Ascending aorta (tissue), 2 donors: Measurements from ENCODE around the gene PIK3CB. TPM values are rescaled to one million over a fixed set of nuclear protein-coding genes. Genes with fewer than 3 reads are reported as not detected.
A peak's percentile ranks its signal among the peaks of the same experiment; 100 is the strongest.

ENCODE experiments used
- DNase-seq, 2 donors: peaks; one replicate each; pipeline ENCODE4 v3.0.0-alpha.2; 2019; ENCODE audit warnings: low spot score in 2 of 2
- H3K27ac ChIP-seq, 2 donors: fragments of 200-600 bp; sonication (generic); one replicate each; pipeline ENCODE4 v1.5.1; 2016 to 2017; ENCODE audit warnings: mild to moderate bottlenecking in 1 of 2
- H3K27me3 ChIP-seq: fragments of 200-600 bp; sonication (generic); one replicate; pipeline ENCODE4 v1.5.1; 2017
- H3K36me3 ChIP-seq, 2 donors: fragments of 200-600 bp; sonication (generic); one replicate each; pipeline ENCODE4 v1.5.1; 2016
- H3K4me1 ChIP-seq, 2 donors: fragments of 200-600 bp; sonication (generic); one replicate each; pipeline ENCODE4 v1.5.1; 2016 to 2017; ENCODE audit warnings: mild to moderate bottlenecking in 1 of 2
- H3K4me3 ChIP-seq, 2 donors: fragments of 200-600 bp; sonication (generic); one replicate each; pipeline ENCODE4 v1.5.1; 2016 to 2017; ENCODE audit warnings: mild to moderate bottlenecking in 1 of 2
- H3K9me3 ChIP-seq, 2 donors: fragments of 200-600 bp; sonication (generic); one replicate each; pipeline ENCODE4 v1.5.1; 2016
- intact Hi-C: fragments of 100-400 bp; cut with DNase I; formaldehyde crosslinking; loops from one replicate; pipeline ENCODE4 v1.15.1; 2023
- total RNA-seq: library from RNA; depleted of rRNA; stranded (reverse); fragments of >200 nt; gene quantifications from one replicate; pipeline ENCODE4 v1.1.0, GENCODE V29; 2016
- TF ChIP-seq, protein P1 (sequence below), 3 experiments: fragments of 200-600 bp in 2 of 3; fragments of 450-650 bp in 1 of 3; sonication (generic) in 2 of 3; IDR thresholded peaks; one replicate each; pipeline ENCODE4 v1.5.1; 2016 to 2019; ENCODE audit warnings: antibody characterized with exemption in 3 of 3, mild to moderate bottlenecking in 1 of 3, moderate library complexity in 1 of 3

The PIK3CB gene
- total RNA-seq, 1 donor from 2014 or later = 9.3 TPM

DNA sequence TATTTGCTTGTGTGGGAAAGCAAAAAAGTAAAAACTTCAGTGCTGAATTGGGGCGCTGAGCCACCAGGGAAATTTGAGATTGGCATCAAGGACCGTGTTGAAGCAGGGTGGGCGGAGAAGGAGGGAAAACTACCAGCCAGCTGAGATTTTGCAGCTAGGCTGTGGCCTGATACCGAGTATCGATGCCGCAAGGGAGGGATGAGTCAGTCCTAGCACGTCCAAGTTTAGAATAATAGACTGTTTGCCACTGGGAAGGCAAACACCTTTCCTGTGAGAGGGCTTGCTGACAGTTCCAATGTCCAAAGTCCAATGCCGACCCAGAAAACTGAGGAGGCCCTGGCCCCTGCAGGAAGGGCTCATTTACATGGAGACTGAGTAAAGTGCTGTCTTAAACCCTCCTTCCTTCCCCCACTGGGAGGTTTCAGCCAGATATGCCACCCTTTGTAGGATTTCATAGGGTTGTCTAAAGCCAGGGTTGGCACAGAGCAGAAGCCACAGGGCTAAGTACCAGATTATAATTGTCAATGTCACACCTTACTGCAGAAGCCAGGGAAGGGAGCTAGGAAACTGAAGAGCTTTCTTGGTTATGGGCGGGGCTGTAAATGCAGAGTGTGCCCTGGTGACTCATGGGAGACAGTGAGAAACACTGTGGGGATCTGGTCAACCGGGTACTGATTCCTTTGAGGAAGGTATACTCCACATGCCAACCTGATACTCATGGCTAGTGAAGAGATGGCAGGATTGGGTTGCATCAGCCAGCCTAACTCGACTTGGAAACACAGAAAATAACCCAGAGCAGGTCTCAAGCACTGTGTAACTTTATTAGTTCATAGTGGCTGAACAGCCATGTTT is 28.4 kb upstream of the PIK3CB start:
- Histone ChIP-seq H3K27me3 (no peaks in the 10 kb centered on the region), H3K4me3 (peak overlapping the region in 1 of 2 donors; percentile 17), H3K27ac (no peak overlapping the region), H3K36me3 (no peaks in the 10 kb centered on the region), H3K9me3 (no peaks in the 10 kb centered on the region), H3K4me1 (peaks cover 0 to 3% of the 10 kb centered on the region in 2 donors)
- DNase-seq = no peak
- intact Hi-C loops = no loop called here
- TF ChIP-seq, protein P1, sequence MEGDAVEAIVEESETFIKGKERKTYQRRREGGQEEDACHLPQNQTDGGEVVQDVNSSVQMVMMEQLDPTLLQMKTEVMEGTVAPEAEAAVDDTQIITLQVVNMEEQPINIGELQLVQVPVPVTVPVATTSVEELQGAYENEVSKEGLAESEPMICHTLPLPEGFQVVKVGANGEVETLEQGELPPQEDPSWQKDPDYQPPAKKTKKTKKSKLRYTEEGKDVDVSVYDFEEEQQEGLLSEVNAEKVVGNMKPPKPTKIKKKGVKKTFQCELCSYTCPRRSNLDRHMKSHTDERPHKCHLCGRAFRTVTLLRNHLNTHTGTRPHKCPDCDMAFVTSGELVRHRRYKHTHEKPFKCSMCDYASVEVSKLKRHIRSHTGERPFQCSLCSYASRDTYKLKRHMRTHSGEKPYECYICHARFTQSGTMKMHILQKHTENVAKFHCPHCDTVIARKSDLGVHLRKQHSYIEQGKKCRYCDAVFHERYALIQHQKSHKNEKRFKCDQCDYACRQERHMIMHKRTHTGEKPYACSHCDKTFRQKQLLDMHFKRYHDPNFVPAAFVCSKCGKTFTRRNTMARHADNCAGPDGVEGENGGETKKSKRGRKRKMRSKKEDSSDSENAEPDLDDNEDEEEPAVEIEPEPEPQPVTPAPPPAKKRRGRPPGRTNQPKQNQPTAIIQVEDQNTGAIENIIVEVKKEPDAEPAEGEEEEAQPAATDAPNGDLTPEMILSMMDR (IDR thresholded peaks at IDR 0.05) = no peak

DNA sequence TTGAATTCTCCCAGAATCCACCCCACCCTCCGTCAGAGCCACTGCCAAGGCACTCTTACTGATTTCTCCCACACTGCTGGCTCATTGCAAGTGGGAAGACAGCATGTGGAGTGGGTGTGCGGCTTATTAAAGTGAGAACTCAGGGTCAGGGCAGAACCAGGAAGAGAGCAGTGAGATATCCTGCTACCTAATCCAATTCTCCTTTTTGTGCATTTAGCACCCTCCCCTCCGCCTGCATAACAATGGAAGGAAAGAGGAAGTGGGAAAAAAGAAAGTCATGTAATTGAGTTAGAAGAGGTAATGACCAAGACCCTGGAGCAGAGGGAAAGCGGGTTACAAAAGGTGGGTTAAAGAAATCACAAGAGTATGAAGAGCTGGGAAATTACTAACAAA is 27.8 kb upstream of the PIK3CB start:
- Histone ChIP-seq H3K9me3 (no peaks in the 10 kb centered on the region), H3K36me3 (no peaks in the 10 kb centered on the region), H3K27ac (no peak overlapping the region), H3K27me3 (no peaks in the 10 kb centered on the region), H3K4me1 (peaks cover 0 to 3% of the 10 kb centered on the region in 2 donors), H3K4me3 (peak overlapping the region in 1 of 2 donors; percentile 17)
- intact Hi-C loops = no loop called here
- DNase-seq = no peak
- TF ChIP-seq, protein P1 (IDR thresholded peaks at IDR 0.05) = no peak

DNA sequence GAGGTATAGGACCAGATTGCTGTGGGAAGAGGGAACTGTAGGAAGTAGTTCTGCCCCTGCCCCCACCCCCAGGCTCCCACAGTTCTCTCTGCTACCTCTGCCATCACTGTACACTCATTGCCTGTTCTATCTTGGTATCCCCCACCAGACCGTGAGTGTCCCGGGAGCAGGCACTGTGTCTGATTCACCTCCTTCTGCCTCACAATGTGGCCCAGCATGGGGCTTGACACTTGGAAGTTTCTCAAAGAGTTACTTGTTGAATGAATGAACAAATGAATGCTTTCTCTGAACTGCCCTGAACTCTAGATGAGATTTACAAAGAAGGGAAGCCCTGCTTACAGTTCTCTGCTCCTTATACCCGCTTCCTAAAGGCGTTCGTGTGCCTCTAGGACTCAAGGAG is 27.1 kb upstream of the PIK3CB start:
- H3K27ac ChIP-seq = no peak overlapping the region
- no peak for DNase-seq
- TF ChIP-seq, protein P1 (IDR thresholded peaks at IDR 0.05) = no peak
- H3K4me3 ChIP-seq = no peak overlapping the region
- H3K9me3 ChIP-seq = no peaks in the 10 kb centered on the region
- H3K27me3 ChIP-seq = no peaks in the 10 kb centered on the region
- H3K36me3 ChIP-seq = no peaks in the 10 kb centered on the region
- intact Hi-C loops = no loop called here
- H3K4me1 ChIP-seq = peaks cover 0 to 3% of the 10 kb centered on the region in 2 donors

DNA sequence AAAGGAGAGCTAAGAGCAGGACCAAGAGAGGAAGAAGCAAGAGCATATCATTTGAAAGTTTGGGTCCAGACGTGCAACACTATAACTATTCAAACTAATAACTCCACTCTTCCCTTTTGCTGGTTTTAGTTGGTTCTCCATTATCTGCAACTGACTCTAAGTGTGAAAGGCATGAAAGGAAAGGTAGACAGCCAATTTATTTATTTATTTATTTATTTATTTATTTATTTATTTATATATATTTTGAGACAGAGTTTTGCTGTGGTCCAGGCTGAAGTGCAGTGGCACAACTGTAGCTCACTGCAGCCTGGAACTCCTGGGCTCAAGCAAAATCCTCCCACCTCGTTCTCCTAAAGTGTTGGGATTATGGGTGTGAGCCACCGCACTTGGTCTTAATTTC is 22.1 kb upstream of the PIK3CB start:
- no peaks in the 10 kb centered on the region for H3K36me3 ChIP-seq
- H3K4me3 ChIP-seq = no peak overlapping the region
- H3K27me3 ChIP-seq = no peaks in the 10 kb centered on the region
- H3K27ac ChIP-seq = no peak overlapping the region
- H3K9me3 ChIP-seq = no peaks in the 10 kb centered on the region
- TF ChIP-seq, protein P1 (IDR thresholded peaks at IDR 0.05) = no peak
- no peaks in the 10 kb centered on the region for H3K4me1 ChIP-seq
- no peak for DNase-seq
- intact Hi-C loops = no loop called here

DNA sequence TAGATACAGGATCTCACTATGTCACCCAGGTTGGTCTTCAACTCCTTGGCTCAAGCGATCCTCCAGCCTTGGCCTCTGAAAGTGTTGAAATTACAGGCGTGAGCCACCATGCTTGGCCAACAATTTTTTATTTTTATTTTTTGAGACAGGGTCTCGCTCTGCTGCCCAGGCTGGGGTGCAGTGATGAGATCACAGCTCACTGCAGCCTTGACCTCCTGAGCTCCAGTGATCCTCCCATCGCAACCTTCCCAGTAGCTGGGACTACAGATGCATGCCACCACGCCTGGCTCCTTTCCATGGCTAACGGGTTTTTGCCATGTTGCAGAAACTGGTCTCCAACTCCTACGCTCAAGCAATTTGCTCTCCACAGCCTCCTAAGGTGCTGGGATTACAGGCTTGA is 20.2 kb upstream of the PIK3CB start:
- intact Hi-C loops = no loop called here
- Histone ChIP-seq H3K36me3 (no peaks in the 10 kb centered on the region), H3K4me3 (no peak overlapping the region), H3K27ac (no peak overlapping the region), H3K27me3 (no peaks in the 10 kb centered on the region), H3K4me1 (no peaks in the 10 kb centered on the region), H3K9me3 (no peaks in the 10 kb centered on the region)
- DNase-seq = no peak
- TF ChIP-seq, protein P1 (IDR thresholded peaks at IDR 0.05) = no peak
